ENCODE measurements around the gene PLCD3. TPM values are rescaled to one million over a fixed set of nuclear protein-coding genes. Genes with fewer than 3 reads are reported as not detected.

PLCD3 gene
- total RNA-seq, 2 experiments from 2014 or later = 3.0 to 4.1 TPM

GRCh38 chr17:45107293-45108010, 24.9 kb downstream of the PLCD3 start:
- Mint-ChIP-seq H3K27me3 (no peaks in the 10 kb centered on the region), H3K4me3 (no peak overlapping the region), H3K36me3 (ENCODE audit: low read depth) (peaks cover 21% of the 10 kb centered on the region), H3K9me3 (no peaks in the 10 kb centered on the region), H3K27ac (no peak overlapping the region), H3K4me1 (no peaks in the 10 kb centered on the region)
- ChIA-PET CTCF (interaction anchor here (0.7 to 1.2 kb wide), 2 partner anchors 8 to 27 kb away, joined by 3 to 5 read pairs; no protein-coding TSS in a partner anchor), POLR2A (no interaction called here)
- no peak for DNase-seq

- CTCF ChIA-PET = interaction anchor here (0.9 to 2.5 kb wide), 3 partner anchors 10 to 29 kb away, joined by 3 to 8 read pairs (median 3); partner anchors contain the start of gene ACBD4
- H3K4me1 Mint-ChIP-seq = no peaks in the 10 kb centered on the region
These were observed 25.7 kb downstream of the PLCD3 start for GRCh38 chr17:45106582-45106981.

GRCh38 chr17:45106096-45106495, 26.2 kb downstream of the PLCD3 start:
- H3K27me3 Mint-ChIP-seq = no peaks in the 10 kb centered on the region
- H3K36me3 Mint-ChIP-seq (ENCODE audit: low read depth) = peaks cover 25% of the 10 kb centered on the region
- no peak overlapping the region for H3K27ac Mint-ChIP-seq
- no peak overlapping the region for H3K4me3 Mint-ChIP-seq
- H3K4me1 Mint-ChIP-seq = no peaks in the 10 kb centered on the region
- no peak for DNase-seq
- no peaks in the 10 kb centered on the region for H3K9me3 Mint-ChIP-seq
- POLR2A ChIA-PET = no interaction called here
- CTCF ChIA-PET = interaction anchor here (0.9 to 2.5 kb wide), 3 partner anchors 11 to 29 kb away, joined by 3 to 8 read pairs (median 3); partner anchors contain the start of gene ACBD4

More at GRCh38 chr17:45106582-45106981, 25.7 kb downstream of the PLCD3 start:
- DNase-seq = no peak
- Mint-ChIP-seq H3K4me3 (no peak overlapping the region), H3K27ac (peak overlapping the region; percentile 13), H3K36me3 (ENCODE audit: low read depth) (peaks cover 25% of the 10 kb centered on the region), H3K27me3 (no peaks in the 10 kb centered on the region), H3K9me3 (no peaks in the 10 kb centered on the region)
- POLR2A ChIA-PET = no interaction called here

- H3K9me3 Mint-ChIP-seq = no peaks in the 10 kb centered on the region
- no peak for DNase-seq
- H3K4me1 Mint-ChIP-seq = no peaks in the 10 kb centered on the region
- no peak overlapping the region for H3K4me3 Mint-ChIP-seq
- CTCF ChIA-PET = interaction anchor here (0.6 to 2.5 kb wide), 3 partner anchors 14 to 1111 kb away, joined by 4 to 9 read pairs (median 8); partner anchors contain the start of gene ACBD4
- H3K27me3 Mint-ChIP-seq = no peaks in the 10 kb centered on the region
- no peak overlapping the region for H3K27ac Mint-ChIP-seq
- peaks cover 25% of the 10 kb centered on the region for H3K36me3 Mint-ChIP-seq (ENCODE audit: low read depth)
- POLR2A ChIA-PET = no interaction called here
These were observed 27.2 kb downstream of the PLCD3 start for GRCh38 chr17:45104907-45105624.

- Mint-ChIP-seq H3K9me3 (no peaks in the 10 kb centered on the region), H3K4me1 (no peaks in the 10 kb centered on the region), H3K36me3 (ENCODE audit: low read depth) (peaks cover 28% of the 10 kb centered on the region), H3K27me3 (no peaks in the 10 kb centered on the region), H3K27ac (no peak overlapping the region), H3K4me3 (no peak overlapping the region)
- POLR2A ChIA-PET = no interaction called here
- no peak for DNase-seq
- CTCF ChIA-PET = interaction anchor here (0.6 to 2.5 kb wide), 3 partner anchors 14 to 1111 kb away, joined by 4 to 9 read pairs (median 8); partner anchors contain the start of gene ACBD4
These were observed 27.8 kb downstream of the PLCD3 start for GRCh38 chr17:45104497-45104896.

GRCh38 chr17:45104029-45104428, 28.3 kb downstream of the PLCD3 start:
- Mint-ChIP-seq H3K4me3 (no peak overlapping the region), H3K27me3 (no peaks in the 10 kb centered on the region), H3K9me3 (no peaks in the 10 kb centered on the region), H3K36me3 (ENCODE audit: low read depth) (peaks cover 31% of the 10 kb centered on the region), H3K4me1 (no peaks in the 10 kb centered on the region), H3K27ac (no peak overlapping the region)
- DNase-seq = no peak
- CTCF ChIA-PET = interaction anchor here (0.6 to 2.5 kb wide), 5 partner anchors 15 to 1110 kb away, joined by 3 to 9 read pairs (median 4); partner anchors contain the start of gene ACBD4
- POLR2A ChIA-PET = no interaction called here

- H3K4me1 Mint-ChIP-seq = no peaks in the 10 kb centered on the region
These were observed 29.0 kb downstream of the PLCD3 start for GRCh38 chr17:45103269-45103795.

GRCh38 chr17:45102856-45103255, 29.5 kb downstream of the PLCD3 start:
- Mint-ChIP-seq H3K9me3 (no peaks in the 10 kb centered on the region), H3K4me1 (no peaks in the 10 kb centered on the region), H3K27me3 (no peaks in the 10 kb centered on the region), H3K27ac (no peak overlapping the region), H3K4me3 (no peak overlapping the region), H3K36me3 (ENCODE audit: low read depth) (peaks cover 41% of the 10 kb centered on the region)
- CTCF ChIA-PET = interaction anchor here (1.6 kb wide), 1 partner anchor 32 kb away, joined by 7 read pairs; the partner anchor contains the start of gene ACBD4
- POLR2A ChIA-PET = no interaction called here
- no peak for DNase-seq

More at GRCh38 chr17:45103269-45103795, 29.0 kb downstream of the PLCD3 start:
- no peak for DNase-seq
- Mint-ChIP-seq H3K27ac (no peak overlapping the region), H3K4me3 (no peak overlapping the region), H3K27me3 (no peaks in the 10 kb centered on the region), H3K36me3 (ENCODE audit: low read depth) (peaks cover 38% of the 10 kb centered on the region), H3K9me3 (no peaks in the 10 kb centered on the region)
- ChIA-PET CTCF (interaction anchor here (0.7 to 2.0 kb wide), 4 partner anchors 26 to 94 kb away, joined by 3 to 9 read pairs (median 6); partner anchors contain the start of gene ACBD4), POLR2A (no interaction called here)

GRCh38 chr17:45101883-45102811, 30.2 kb downstream of the PLCD3 start:
- ChIA-PET POLR2A (no interaction called here), CTCF (interaction anchor here (1.6 kb wide), 1 partner anchor 33 kb away, joined by 7 read pairs; the partner anchor contains the start of gene ACBD4)
- H3K4me1 Mint-ChIP-seq = no peaks in the 10 kb centered on the region
- peak overlapping the region; percentile 9 for H3K27ac Mint-ChIP-seq
- H3K27me3 Mint-ChIP-seq = no peaks in the 10 kb centered on the region
- H3K9me3 Mint-ChIP-seq = no peaks in the 10 kb centered on the region
- no peak for DNase-seq
- H3K36me3 Mint-ChIP-seq (ENCODE audit: low read depth) = peaks cover 47% of the 10 kb centered on the region
- H3K4me3 Mint-ChIP-seq = no peak overlapping the region

- H3K4me1 Mint-ChIP-seq = no peaks in the 10 kb centered on the region
- H3K27me3 Mint-ChIP-seq = no peaks in the 10 kb centered on the region
- peaks cover 45% of the 10 kb centered on the region for H3K36me3 Mint-ChIP-seq (ENCODE audit: low read depth)
- H3K9me3 Mint-ChIP-seq = no peaks in the 10 kb centered on the region
- no peak overlapping the region for H3K4me3 Mint-ChIP-seq
- CTCF ChIA-PET = interaction anchor here (1.6 kb wide), 1 partner anchor 34 kb away, joined by 7 read pairs; the partner anchor contains the start of gene ACBD4
- H3K27ac Mint-ChIP-seq = peak overlapping the region; percentile 9
- no peak for DNase-seq
- POLR2A ChIA-PET = no interaction called here
These were observed 30.8 kb downstream of the PLCD3 start for GRCh38 chr17:45101546-45101882.

GRCh38 chr17:45098869-45099616, 33.3 kb downstream of the PLCD3 start:
- Mint-ChIP-seq H3K27ac (peak overlapping the region; percentile 57), H3K4me3 (no peak overlapping the region), H3K27me3 (no peaks in the 10 kb centered on the region), H3K9me3 (no peaks in the 10 kb centered on the region), H3K4me1 (no peaks in the 10 kb centered on the region), H3K36me3 (ENCODE audit: low read depth) (peaks cover 50% of the 10 kb centered on the region)
- DNase-seq = peak; percentile 81
- CTCF ChIA-PET = interaction anchor here (0.6 to 2.4 kb wide), 14 partner anchors 9 to 323 kb away, joined by 3 to 12 read pairs (median 4); partner anchors contain the start of genes ACBD4 and MAP3K14
- POLR2A ChIA-PET = no interaction called here
